Natural killer cell (primary cell): Measurements from ENCODE around the gene PDE4D. TPM values are rescaled to one million over a fixed set of nuclear protein-coding genes. Genes with fewer than 3 reads are reported as not detected.

ENCODE experiments used
- ATAC-seq, 3 donors: fragments of 150-1000 bp in 2 of 3; fragments of 200-7000 bp in 1 of 3; cut with Tn5 transposase; 1 replicate in 1 of 3; 2 replicates in 2 of 3; pipeline ENCODE4 v1.10.0; 2021; ENCODE audit warnings: mild to moderate bottlenecking in 2 of 3, moderate library complexity in 2 of 3
- DNase-seq, 2 donors: peaks; one replicate each; pipeline versions ENCODE4 v3.0.0 to v3.0.0-alpha.2; 2013 to 2021; ENCODE audit warnings: mixed read lengths in 1 of 2
- H3K27ac ChIP-seq: one replicate; pipeline ENCODE4 v1.5.1; 2013; ENCODE audit warnings: mild to moderate bottlenecking, low read length
- H3K27me3 ChIP-seq: one replicate; pipeline ENCODE4 v1.6.1; 2013; ENCODE audit warnings: low read length; ENCODE audit not compliant: control insufficient read depth, insufficient read depth
- H3K36me3 ChIP-seq: one replicate; pipeline ENCODE4 v1.6.1; 2013; ENCODE audit warnings: low read length; ENCODE audit not compliant: control insufficient read depth, insufficient read depth
- H3K4me1 ChIP-seq: one replicate; pipeline ENCODE4 v1.6.1; 2013; ENCODE audit warnings: low read length; ENCODE audit not compliant: control insufficient read depth, insufficient read depth
- H3K4me3 ChIP-seq: one replicate; pipeline ENCODE4 v1.5.1; 2013; ENCODE audit warnings: low read length
- H3K9me3 ChIP-seq: one replicate; pipeline ENCODE4 v1.6.1; 2013; ENCODE audit warnings: low read length; ENCODE audit not compliant: control insufficient read depth, insufficient read depth
- H3K27ac Mint-ChIP-seq, 2 donors: one replicate each; pipeline ENCODE4 v1.8.0; 2022; ENCODE audit warnings: mild to moderate bottlenecking in 2 of 2, mixed read lengths in 2 of 2, moderate library complexity in 1 of 2
- H3K27me3 Mint-ChIP-seq, 2 donors: one replicate each; pipeline ENCODE4 v1.8.0; 2022; ENCODE audit warnings: low read depth in 2 of 2, mixed read lengths in 2 of 2
- H3K36me3 Mint-ChIP-seq: one replicate; pipeline ENCODE4 v1.8.0; 2022; ENCODE audit warnings: mixed read lengths
- H3K4me1 Mint-ChIP-seq, 2 donors: one replicate each; pipeline ENCODE4 v1.8.0; 2022; ENCODE audit warnings: mixed read lengths in 2 of 2
- H3K4me3 Mint-ChIP-seq: one replicate; pipeline ENCODE4 v1.8.0; 2022; ENCODE audit warnings: mild to moderate bottlenecking, moderate library complexity, mixed read lengths
- H3K9me3 Mint-ChIP-seq, 2 donors: one replicate each; pipeline ENCODE4 v1.8.0; 2022; ENCODE audit warnings: mixed read lengths in 2 of 2
- CTCF ChIP-seq: fragments of 200-600 bp; IDR thresholded peaks from one replicate; pipeline ENCODE4 v1.8.0; 2022; ENCODE audit warnings: antibody characterized with exemption
- WGBS: methylation state at CpG from one replicate; pipeline ENCODE4 v1.1.7; 2013; ENCODE audit warnings: missing lambda C conversion rate; ENCODE audit not compliant: insufficient coverage; 5-methylcytosine and 5-hydroxymethylcytosine counted together
- intact Hi-C: fragments of 100-400 bp; cut with micrococcal nuclease; formaldehyde crosslinking; loops from one replicate; pipeline ENCODE4 v1.14.2; 2022
- total RNA-seq, 4 donors: library from RNA; stranded (reverse); fragments of 120-200 nt in 1 of 4; gene quantifications; one replicate each; pipeline versions ENCODE4 v1.2.3 to v1.2.4, GENCODE V29; 2013 to 2022

Gene PDE4D
- total RNA-seq, 3 donors from 2014 or later (not counting 1 experiment from before 2014, with no cell fraction given): 109 to 170 (median 116) TPM

GRCh38 chr5:59088546-59088945 is 805.0 kb downstream of the PDE4D start:
- H3K9me3 Mint-ChIP-seq: no peaks in the 10 kb centered on the region
- TF ChIP-seq CTCF: no peak

DNA sequence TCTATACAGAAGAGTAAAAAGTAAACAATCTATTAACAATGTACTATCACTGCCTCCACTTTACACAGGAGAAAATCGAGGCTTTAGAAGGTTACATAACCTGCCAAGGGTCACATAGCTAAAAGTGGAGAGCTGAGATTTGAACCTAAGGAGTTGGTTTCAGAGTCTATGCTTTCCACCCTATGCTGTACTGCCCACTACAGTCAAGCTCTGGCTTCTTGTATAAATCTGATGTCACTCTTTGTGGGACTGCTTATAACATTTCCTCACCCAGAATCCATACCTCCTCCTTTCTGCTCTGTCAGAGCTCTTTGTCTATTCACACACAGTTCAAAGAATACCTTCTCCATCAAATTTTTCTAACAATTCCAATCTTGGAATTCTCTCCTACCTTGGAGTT is 807.5 kb downstream of the PDE4D start:
- Mint-ChIP-seq H3K4me1 (peaks cover 5 to 10% of the 10 kb centered on the region in 2 donors), H3K9me3 (no peaks in the 10 kb centered on the region), H3K36me3 (no peaks in the 10 kb centered on the region), H3K27ac (no peak overlapping the region), H3K4me3 (no peak overlapping the region), H3K27me3 (peaks cover 0 to 6% of the 10 kb centered on the region in 2 donors)
- Histone ChIP-seq H3K27me3 (no peaks in the 10 kb centered on the region), H3K27ac (no peak overlapping the region), H3K9me3 (no peaks in the 10 kb centered on the region), H3K36me3 (no peaks in the 10 kb centered on the region), H3K4me3 (no peak overlapping the region), H3K4me1 (no peaks in the 10 kb centered on the region)
- ATAC-seq: peak; percentile 44 to 54 (median 46)
- no CpG with 5 or more reads among the region's 1 CpG for WGBS
- intact Hi-C loops: no loop called here
- peak in 1 of 2 donors; percentile 31 for DNase-seq
- TF ChIP-seq CTCF: peak; percentile 12

More at GRCh38 chr5:59088546-59088945, 805.0 kb downstream of the PDE4D start:
- peaks cover 0 to 3% of the 10 kb centered on the region in 2 donors for H3K27me3 Mint-ChIP-seq
- DNase-seq (no peak), ATAC-seq (no peak)
- H3K4me3 Mint-ChIP-seq: no peak overlapping the region
- peaks cover 13 to 17% of the 10 kb centered on the region in 2 donors for H3K4me1 Mint-ChIP-seq
- Histone ChIP-seq H3K9me3 (no peaks in the 10 kb centered on the region), H3K4me1 (no peaks in the 10 kb centered on the region), H3K27me3 (no peaks in the 10 kb centered on the region), H3K4me3 (no peak overlapping the region), H3K36me3 (no peaks in the 10 kb centered on the region), H3K27ac (no peak overlapping the region)
- H3K36me3 Mint-ChIP-seq: no peaks in the 10 kb centered on the region
- H3K27ac Mint-ChIP-seq: no peak overlapping the region
- intact Hi-C loops: no loop called here

DNA sequence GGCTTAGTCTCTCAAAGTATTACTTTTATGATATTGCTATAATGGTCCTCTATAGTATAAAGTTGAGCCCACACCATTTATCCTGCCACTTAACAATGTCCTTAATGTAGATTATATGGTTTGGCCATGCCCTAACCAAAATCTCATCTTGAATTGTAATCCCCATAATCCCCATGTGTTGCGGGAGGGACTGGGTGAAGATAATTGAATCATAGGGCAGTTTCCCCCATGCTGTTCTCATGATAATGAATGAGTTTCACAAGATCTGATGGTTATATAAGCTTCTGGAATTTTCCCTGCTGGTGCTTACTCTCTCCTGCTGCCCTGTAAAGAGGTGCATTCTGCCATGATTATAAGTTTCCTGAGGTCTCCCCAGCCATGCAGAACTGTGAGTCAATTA is 811.8 kb downstream of the PDE4D start:
- no CpG with 5 or more reads among the region's 1 CpG for WGBS
- Mint-ChIP-seq H3K4me3 (no peak overlapping the region), H3K9me3 (no peaks in the 10 kb centered on the region), H3K27me3 (peaks cover 0 to 15% of the 10 kb centered on the region in 2 donors), H3K4me1 (no peaks in the 10 kb centered on the region), H3K36me3 (no peaks in the 10 kb centered on the region), H3K27ac (no peak overlapping the region)
- no peak for TF ChIP-seq CTCF
- Histone ChIP-seq H3K9me3 (no peaks in the 10 kb centered on the region), H3K36me3 (no peaks in the 10 kb centered on the region), H3K27me3 (no peaks in the 10 kb centered on the region), H3K4me1 (no peaks in the 10 kb centered on the region), H3K4me3 (no peak overlapping the region), H3K27ac (no peak overlapping the region)
- intact Hi-C loops: no loop called here
- ATAC-seq (no peak), DNase-seq (no peak)
